Cardiac fibroblast (primary cell): Measurements from ENCODE around the gene UBR3.

ENCODE experiments used
- DNase-seq, 2 donors: peaks; one replicate each; pipeline versions ENCODE4 v3.0.0 to v3.0.0-alpha.2; 2010; ENCODE audit warnings: low read depth in 2 of 2
- H3K4me3 ChIP-seq, 2 donors: replicated peaks in 1 of 2; 1 replicate in 1 of 2; 2 replicates in 1 of 2; pipeline ENCODE4 v1.5.1; 2011; ENCODE audit warnings: low read depth in 2 of 2, low read length in 2 of 2, mild to moderate bottlenecking in 2 of 2, moderate library complexity in 1 of 2
- CTCF ChIP-seq: IDR thresholded peaks from one replicate; pipeline ENCODE4 v1.5.1; 2011; ENCODE audit warnings: low read depth, mild to moderate bottlenecking, low read length, inconsistent platforms

UBR3 gene

GRCh38 chr2:170090229-170090628 lies 263.0 kb downstream of the UBR3 start:
- TF ChIP-seq CTCF, result no peak
- no peak overlapping the region for H3K4me3 ChIP-seq
- peak in 1 of 2 donors; percentile 23 for DNase-seq

- no peak for TF ChIP-seq CTCF
- no peak for DNase-seq
- H3K4me3 ChIP-seq, result no peak overlapping the region
Observed at GRCh38 chr2:170091436-170091835, 264.2 kb downstream of the UBR3 start.

- H3K4me3 ChIP-seq, result no peak overlapping the region
- no peak for TF ChIP-seq CTCF
- peak in 1 of 2 donors; percentile 31 for DNase-seq
Observed at GRCh38 chr2:170092436-170093060, 265.3 kb downstream of the UBR3 start.

GRCh38 chr2:170095380-170095779 lies 268.1 kb downstream of the UBR3 start:
- no peak for TF ChIP-seq CTCF
- DNase-seq, result no peak
- H3K4me3 ChIP-seq, result no peak overlapping the region

GRCh38 chr2:170098626-170099312 lies 271.5 kb downstream of the UBR3 start:
- DNase-seq, result peak in 1 of 2 donors; percentile 48
- no peak overlapping the region for H3K4me3 ChIP-seq
- TF ChIP-seq CTCF, result no peak

GRCh38 chr2:170101789-170102188 lies 274.5 kb downstream of the UBR3 start:
- no peak overlapping the region for H3K4me3 ChIP-seq
- TF ChIP-seq CTCF, result no peak
- no peak for DNase-seq
